ENCODE measurements around the gene ACOX3.

ACOX3 gene

DNA sequence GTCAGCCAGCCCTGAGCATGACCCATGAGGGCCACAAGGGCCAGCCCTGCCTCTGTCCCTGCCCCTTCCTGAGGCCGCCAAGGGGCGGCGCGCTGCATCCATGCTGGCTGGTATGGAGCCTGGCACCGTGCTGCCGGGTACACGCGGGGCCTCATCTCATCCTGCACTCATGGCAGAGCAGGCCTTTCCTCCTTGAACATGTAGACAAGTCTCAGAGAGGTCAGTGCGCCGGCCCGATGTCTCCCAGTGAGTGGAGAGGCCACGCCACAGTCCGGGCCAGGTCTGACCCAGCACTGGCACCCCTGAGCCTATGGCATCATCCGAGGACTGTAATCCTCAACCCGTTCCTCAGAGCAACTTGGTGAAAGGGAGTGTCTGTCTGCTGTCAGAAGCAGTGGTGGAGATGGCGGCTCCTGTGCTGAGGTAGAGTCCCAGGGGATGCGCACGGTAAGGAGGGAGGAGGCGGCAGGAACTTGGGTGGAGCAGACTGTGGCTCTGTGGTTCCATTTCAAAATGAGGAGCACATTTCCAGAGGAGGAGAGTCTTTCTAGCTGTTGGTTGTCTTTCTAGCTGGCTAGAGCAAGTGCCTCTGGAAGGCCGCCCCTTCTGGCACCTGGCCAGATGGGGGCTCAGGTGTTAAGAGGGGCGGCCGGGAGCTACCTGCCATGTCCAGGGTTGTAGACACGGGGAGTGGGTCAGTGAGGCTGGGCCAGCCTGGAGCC is 32.8 kb upstream of the ACOX3 start:
- Histone ChIP-seq H4K8ac (ENCODE audit: low read depth, low read length) (no peak overlapping the region), H2BK5ac (ENCODE audit: low read length) (peak overlapping the region; percentile 8), H4K91ac (ENCODE audit: low read depth, low read length, poor library complexity) (peak overlapping the region; percentile 60), H3K9ac (ENCODE audit: low read depth, low read length, poor library complexity) (no peak overlapping the region), H2AFZ (ENCODE audit: low read length) (no peak overlapping the region), H3K4me3 (ENCODE audit: low read length in 2 of 2) (peak overlapping the region in 1 of 2 donors; percentile 14), H3K9me3 (replicated peaks in 1 of 2; ENCODE audit: control insufficient read depth in 2 of 2, insufficient read depth in 1 of 2, low read depth in 1 of 2, low read length in 2 of 2) (no peaks in the 10 kb centered on the region), H3K23ac (ENCODE audit: low read depth, low read length, poor library complexity) (peak overlapping the region; percentile 25), H3K18ac (ENCODE audit: low read length) (peak overlapping the region; percentile 61), H3K14ac (ENCODE audit: low read length) (peak overlapping the region; percentile 40), H3K36me3 (replicated peaks in 1 of 2; ENCODE audit: control insufficient read depth in 2 of 2, insufficient read depth in 2 of 2, low read length in 2 of 2) (peaks cover 9 to 37% of the 10 kb centered on the region in 2 donors), H3K27me3 (ENCODE audit: control insufficient read depth in 3 of 3, insufficient read depth in 3 of 3, low read depth in 1 of 3, low read length in 3 of 3) (no peaks in the 10 kb centered on the region), H3K4ac (ENCODE audit: low read length) (no peak overlapping the region), H3K27ac (replicated peaks; ENCODE audit: low read length) (peak overlapping the region; percentile 34), H2AK5ac (ENCODE audit: low read depth, low read length) (peak overlapping the region; percentile 71), H3K4me2 (ENCODE audit: insufficient read depth, low read length, poor library complexity, severe bottlenecking) (no peak overlapping the region), H3K79me1 (ENCODE audit: low read depth, low read length) (peaks cover 5% of the 10 kb centered on the region), H3K4me1 (ENCODE audit: control insufficient read depth in 2 of 2, insufficient read depth in 1 of 2, low read depth in 1 of 2, low read length in 2 of 2) (peaks cover 0 to 19% of the 10 kb centered on the region in 2 donors), H2BK12ac (ENCODE audit: low read length) (no peak overlapping the region), H2BK15ac (ENCODE audit: low read length) (no peak overlapping the region), H2BK120ac (ENCODE audit: low read depth, low read length) (no peak overlapping the region)
- DNase-seq (ENCODE audit: low spot score) = no peak
- WGBS, 2 donors (ENCODE audit: extremely low coverage in 2 of 2, insufficient read length in 2 of 2, insufficient replicate concordance in 1 of 2) = no CpG with 5 or more reads among the region's 23 CpGs

DNA sequence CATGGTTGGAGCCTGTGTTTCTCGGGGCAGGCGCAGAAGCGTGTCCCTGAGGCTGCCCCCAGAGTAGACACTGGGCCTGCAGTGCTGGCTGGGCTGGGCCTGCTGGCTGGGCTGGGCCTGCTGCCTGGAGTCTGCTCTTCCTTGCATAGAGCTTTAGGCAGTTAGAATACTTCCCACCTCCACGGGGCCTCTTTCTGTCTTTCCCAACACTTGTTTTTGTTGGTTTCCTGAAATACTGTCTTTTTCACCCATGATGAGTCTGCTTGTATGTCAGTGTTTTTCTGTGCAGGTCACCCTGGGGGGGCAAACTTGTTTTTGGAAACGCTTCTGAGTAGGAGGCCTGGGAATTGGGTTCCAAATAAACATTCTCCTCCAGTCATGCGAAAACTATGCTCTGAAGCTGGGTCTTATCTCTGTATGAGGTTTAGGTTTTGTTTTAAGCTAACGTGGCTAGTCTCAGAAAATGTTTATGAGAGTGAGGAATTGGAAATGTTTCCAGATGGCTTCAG is 32.2 kb upstream of the ACOX3 start:
- peaks cover 9 to 43% of the 10 kb centered on the region in 2 donors for H3K36me3 ChIP-seq (replicated peaks in 1 of 2; ENCODE audit: control insufficient read depth in 2 of 2, insufficient read depth in 2 of 2, low read length in 2 of 2)
- whole genome bisulfite sequencing, 2 donors (ENCODE audit: extremely low coverage in 2 of 2, insufficient read length in 2 of 2, insufficient replicate concordance in 1 of 2) = no CpG with 5 or more reads among the region's 7 CpGs
- peak; percentile 12 for DNase-seq (ENCODE audit: low spot score)

DNA sequence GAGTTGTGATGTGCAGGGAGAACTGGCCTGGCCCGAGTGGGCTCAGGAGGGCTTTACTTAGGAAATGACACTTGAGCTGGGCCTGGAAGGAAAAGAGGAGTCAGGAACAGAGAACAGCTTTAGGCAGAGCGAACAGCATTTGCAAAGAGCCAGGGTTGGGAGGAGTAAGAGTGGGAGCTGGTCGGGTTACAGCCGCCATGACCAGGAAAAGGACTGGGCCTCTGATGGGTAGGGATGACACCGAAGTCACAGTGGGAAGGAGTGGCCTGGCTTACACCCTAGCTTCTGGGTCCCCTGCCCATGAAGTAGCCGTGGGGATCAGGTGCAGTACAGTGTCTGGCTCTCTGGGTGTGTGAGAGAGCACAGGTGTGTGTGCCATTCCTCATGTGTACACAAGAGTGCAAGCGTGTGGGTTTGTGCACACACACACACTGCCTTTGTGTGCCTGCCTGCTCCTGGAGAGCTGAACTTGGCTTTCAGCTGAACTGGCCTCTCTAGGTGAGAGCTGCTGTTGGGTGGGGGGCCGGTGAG is 31.7 kb upstream of the ACOX3 start:
- no CpG with 5 or more reads among the region's 8 CpGs for WGBS, 2 donors (ENCODE audit: extremely low coverage in 2 of 2, insufficient read length in 2 of 2, insufficient replicate concordance in 1 of 2)
- H4K8ac ChIP-seq (ENCODE audit: low read depth, low read length) = no peak overlapping the region
- H3K27ac ChIP-seq (replicated peaks; ENCODE audit: low read length) = no peak overlapping the region
- H2AFZ ChIP-seq (ENCODE audit: low read length) = no peak overlapping the region
- peaks cover 4% of the 10 kb centered on the region for H3K79me1 ChIP-seq (ENCODE audit: low read depth, low read length)
- H3K18ac ChIP-seq (ENCODE audit: low read length) = peak overlapping the region; percentile 61
- no peak overlapping the region for H3K14ac ChIP-seq (ENCODE audit: low read length)
- no peak overlapping the region for H4K91ac ChIP-seq (ENCODE audit: low read depth, low read length, poor library complexity)
- no peak overlapping the region for H2BK5ac ChIP-seq (ENCODE audit: low read length)
- no peak overlapping the region for H3K4me3 ChIP-seq (ENCODE audit: low read length in 2 of 2)
- H3K9ac ChIP-seq (ENCODE audit: low read depth, low read length, poor library complexity) = peak overlapping the region; percentile 18
- no peak overlapping the region for H3K23ac ChIP-seq (ENCODE audit: low read depth, low read length, poor library complexity)
- H2BK12ac ChIP-seq (ENCODE audit: low read length) = no peak overlapping the region
- DNase-seq (ENCODE audit: low spot score) = no peak
- H2AK5ac ChIP-seq (ENCODE audit: low read depth, low read length) = no peak overlapping the region
- no peaks in the 10 kb centered on the region for H3K27me3 ChIP-seq (ENCODE audit: control insufficient read depth in 3 of 3, insufficient read depth in 3 of 3, low read depth in 1 of 3, low read length in 3 of 3)
- H3K4me2 ChIP-seq (ENCODE audit: insufficient read depth, low read length, poor library complexity, severe bottlenecking) = no peak overlapping the region
- H3K4me1 ChIP-seq (ENCODE audit: control insufficient read depth in 2 of 2, insufficient read depth in 1 of 2, low read depth in 1 of 2, low read length in 2 of 2) = peaks cover 0 to 17% of the 10 kb centered on the region in 2 donors
- peaks cover 8 to 46% of the 10 kb centered on the region in 2 donors for H3K36me3 ChIP-seq (replicated peaks in 1 of 2; ENCODE audit: control insufficient read depth in 2 of 2, insufficient read depth in 2 of 2, low read length in 2 of 2)
- no peak overlapping the region for H2BK15ac ChIP-seq (ENCODE audit: low read length)
- H3K9me3 ChIP-seq (replicated peaks in 1 of 2; ENCODE audit: control insufficient read depth in 2 of 2, insufficient read depth in 1 of 2, low read depth in 1 of 2, low read length in 2 of 2) = no peaks in the 10 kb centered on the region
- H3K4ac ChIP-seq (ENCODE audit: low read length) = no peak overlapping the region
- H2BK120ac ChIP-seq (ENCODE audit: low read depth, low read length) = no peak overlapping the region

More for the DNA sequence above, 32.2 kb upstream of the ACOX3 start:
- Histone ChIP-seq H2BK15ac (ENCODE audit: low read length) (no peak overlapping the region), H4K91ac (ENCODE audit: low read depth, low read length, poor library complexity) (no peak overlapping the region), H3K4ac (ENCODE audit: low read length) (no peak overlapping the region), H2BK120ac (ENCODE audit: low read depth, low read length) (no peak overlapping the region), H3K18ac (ENCODE audit: low read length) (peak overlapping the region; percentile 61), H3K27me3 (ENCODE audit: control insufficient read depth in 3 of 3, insufficient read depth in 3 of 3, low read depth in 1 of 3, low read length in 3 of 3) (no peaks in the 10 kb centered on the region), H3K9me3 (replicated peaks in 1 of 2; ENCODE audit: control insufficient read depth in 2 of 2, insufficient read depth in 1 of 2, low read depth in 1 of 2, low read length in 2 of 2) (no peaks in the 10 kb centered on the region), H2AFZ (ENCODE audit: low read length) (no peak overlapping the region), H2BK12ac (ENCODE audit: low read length) (no peak overlapping the region), H3K14ac (ENCODE audit: low read length) (no peak overlapping the region), H3K23ac (ENCODE audit: low read depth, low read length, poor library complexity) (peak overlapping the region; percentile 25), H2AK5ac (ENCODE audit: low read depth, low read length) (no peak overlapping the region), H3K9ac (ENCODE audit: low read depth, low read length, poor library complexity) (peak overlapping the region; percentile 18), H3K4me3 (ENCODE audit: low read length in 2 of 2) (no peak overlapping the region), H3K79me1 (ENCODE audit: low read depth, low read length) (peaks cover 4% of the 10 kb centered on the region), H3K4me2 (ENCODE audit: insufficient read depth, low read length, poor library complexity, severe bottlenecking) (no peak overlapping the region), H3K4me1 (ENCODE audit: control insufficient read depth in 2 of 2, insufficient read depth in 1 of 2, low read depth in 1 of 2, low read length in 2 of 2) (peaks cover 0 to 17% of the 10 kb centered on the region in 2 donors), H2BK5ac (ENCODE audit: low read length) (no peak overlapping the region), H4K8ac (ENCODE audit: low read depth, low read length) (no peak overlapping the region), H3K27ac (replicated peaks; ENCODE audit: low read length) (peak overlapping the region; percentile 34)

- Histone ChIP-seq H3K4ac (ENCODE audit: low read length) (no peak overlapping the region), H3K27me3 (ENCODE audit: control insufficient read depth in 3 of 3, insufficient read depth in 3 of 3, low read depth in 1 of 3, low read length in 3 of 3) (no peaks in the 10 kb centered on the region), H3K4me1 (ENCODE audit: control insufficient read depth in 2 of 2, insufficient read depth in 1 of 2, low read depth in 1 of 2, low read length in 2 of 2) (peaks cover 0 to 17% of the 10 kb centered on the region in 2 donors), H3K18ac (ENCODE audit: low read length) (peak overlapping the region; percentile 18), H3K36me3 (replicated peaks in 1 of 2; ENCODE audit: control insufficient read depth in 2 of 2, insufficient read depth in 2 of 2, low read length in 2 of 2) (peaks cover 10 to 43% of the 10 kb centered on the region in 2 donors), H3K9me3 (replicated peaks in 1 of 2; ENCODE audit: control insufficient read depth in 2 of 2, insufficient read depth in 1 of 2, low read depth in 1 of 2, low read length in 2 of 2) (no peaks in the 10 kb centered on the region), H2BK120ac (ENCODE audit: low read depth, low read length) (no peak overlapping the region), H3K9ac (ENCODE audit: low read depth, low read length, poor library complexity) (no peak overlapping the region), H2BK5ac (ENCODE audit: low read length) (no peak overlapping the region), H2BK12ac (ENCODE audit: low read length) (peak overlapping the region; percentile 85), H3K23ac (ENCODE audit: low read depth, low read length, poor library complexity) (peak overlapping the region; percentile 85), H3K4me3 (ENCODE audit: low read length in 2 of 2) (no peak overlapping the region), H2AK5ac (ENCODE audit: low read depth, low read length) (peak overlapping the region; percentile 68), H4K91ac (ENCODE audit: low read depth, low read length, poor library complexity) (no peak overlapping the region), H4K8ac (ENCODE audit: low read depth, low read length) (no peak overlapping the region), H3K27ac (replicated peaks; ENCODE audit: low read length) (no peak overlapping the region), H3K14ac (ENCODE audit: low read length) (peak overlapping the region; percentile 74), H3K4me2 (ENCODE audit: insufficient read depth, low read length, poor library complexity, severe bottlenecking) (no peak overlapping the region), H2BK15ac (ENCODE audit: low read length) (no peak overlapping the region), H2AFZ (ENCODE audit: low read length) (no peak overlapping the region), H3K79me1 (ENCODE audit: low read depth, low read length) (peaks cover 4% of the 10 kb centered on the region)
- no CpG with 5 or more reads among the region's 24 CpGs for WGBS, 2 donors (ENCODE audit: extremely low coverage in 2 of 2, insufficient read length in 2 of 2, insufficient replicate concordance in 1 of 2)
- no peak for DNase-seq (ENCODE audit: low spot score)
Measured at GRCh38 chr4:8471211-8471875, 30.8 kb upstream of the ACOX3 start.

Measured in neuronal stem cell (in vitro differentiated cells).